ENCODE measurements around the gene UTS2.

UTS2 gene

DNA sequence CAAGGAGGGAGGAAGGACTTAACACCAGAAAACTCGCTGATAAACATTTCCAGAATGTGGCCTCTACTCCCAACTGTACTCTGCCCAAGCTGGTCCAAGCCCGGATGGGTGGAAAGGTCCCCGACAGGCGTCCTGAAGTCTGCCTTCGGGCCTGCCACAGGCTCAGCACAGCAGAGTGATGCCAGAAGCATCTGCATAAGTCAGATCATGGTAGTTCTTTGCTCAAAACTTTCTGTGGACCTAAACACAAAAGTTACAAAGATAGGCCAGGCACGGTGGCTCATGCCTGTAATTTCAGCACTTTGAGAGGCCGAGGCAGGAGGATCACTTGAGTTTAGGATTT is 790 bp upstream of the UTS2 start:
- H3K9ac ChIP-seq (ENCODE audit: low read length), result no peak overlapping the region
- no peak overlapping the region for H3K27ac ChIP-seq (ENCODE audit: low read depth, low read length)
- H3K18ac ChIP-seq (ENCODE audit: low read length), result peak overlapping the region; percentile 13
- H3K4ac ChIP-seq (ENCODE audit: low read depth, low read length), result no peak overlapping the region
- DNase-seq, result peak; percentile 11
- peak overlapping the region; percentile 57 for H3K56ac ChIP-seq (ENCODE audit: low read length)
- H3K23ac ChIP-seq (ENCODE audit: low read length), result no peak overlapping the region
- no peaks in the 10 kb centered on the region for H3K27me3 ChIP-seq (ENCODE audit: insufficient read depth, low read length, poor library complexity)
- no peak overlapping the region for H2AK5ac ChIP-seq (ENCODE audit: low read length)
- H3K4me2 ChIP-seq (ENCODE audit: low read length), result no peak overlapping the region
- no CpG with 5 or more reads among the region's 7 CpGs for WGBS (ENCODE audit: extremely low coverage, insufficient coverage, low lambda C conversion rate)
- H4K5ac ChIP-seq (ENCODE audit: low read length), result no peak overlapping the region
- no peak overlapping the region for H3K4me3 ChIP-seq (ENCODE audit: low read length)
- H3K36me3 ChIP-seq (ENCODE audit: control insufficient read depth, insufficient read depth, low read length), result no peaks in the 10 kb centered on the region
- no peak overlapping the region for H4K8ac ChIP-seq (ENCODE audit: low read depth, low read length)
- no peak overlapping the region for H2BK120ac ChIP-seq (ENCODE audit: low read depth, low read length)
- no peaks in the 10 kb centered on the region for H3K79me2 ChIP-seq (ENCODE audit: control insufficient read depth, insufficient read depth, low read length)
- H2BK15ac ChIP-seq (replicated peaks; ENCODE audit: low read depth), result no peak overlapping the region
- no peaks in the 10 kb centered on the region for H3K79me1 ChIP-seq (ENCODE audit: low read length)
- H3K4me1 ChIP-seq (ENCODE audit: control insufficient read depth, low read depth, low read length), result peaks cover 8% of the 10 kb centered on the region
- no peak overlapping the region for H2BK5ac ChIP-seq (ENCODE audit: low read length)

DNA sequence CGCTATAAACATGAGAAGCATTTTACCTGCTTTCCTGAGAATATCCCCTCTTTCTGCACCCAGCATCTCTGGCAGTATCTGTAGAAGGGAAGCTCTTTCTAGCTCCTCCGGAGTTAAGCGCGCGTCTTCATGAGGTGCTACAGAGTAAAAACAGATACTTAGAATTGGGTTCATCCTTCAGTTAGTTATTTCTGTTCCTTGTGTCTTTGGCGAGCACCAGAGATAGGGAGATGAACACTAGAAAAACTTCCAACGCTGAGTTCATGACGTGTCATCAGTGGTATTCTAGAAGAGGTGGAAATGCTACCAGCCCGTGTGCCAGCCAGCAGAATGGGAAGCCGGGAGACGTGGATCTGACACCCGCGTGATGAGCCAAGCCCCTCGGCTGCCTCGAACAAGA is 2.1 kb downstream of the UTS2 start:
- DNase-seq, result no peak
- H3K9ac ChIP-seq (ENCODE audit: low read length), result no peak overlapping the region

DNA sequence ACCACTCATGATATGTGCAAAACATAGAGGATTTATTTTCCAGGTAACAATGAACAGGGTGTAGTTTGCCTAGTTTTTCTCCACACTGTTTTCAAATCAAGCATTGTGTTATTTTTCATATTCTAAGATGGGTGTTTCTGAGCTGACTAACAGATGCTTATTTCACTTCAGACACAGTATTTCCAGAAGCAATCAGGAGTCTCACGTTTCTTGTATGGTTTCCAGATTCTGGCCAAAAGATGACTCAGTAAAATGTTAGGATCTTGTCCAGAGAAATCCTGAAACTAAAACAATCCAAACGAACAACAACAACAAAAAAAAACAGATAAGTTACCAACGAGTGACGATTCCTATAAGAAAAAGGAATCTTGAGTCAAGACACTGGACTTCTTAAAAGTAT is 5.3 kb downstream of the UTS2 start:
- H3K23ac ChIP-seq (ENCODE audit: low read length), result no peak overlapping the region
- no peak overlapping the region for H3K56ac ChIP-seq (ENCODE audit: low read length)
- H2BK5ac ChIP-seq (ENCODE audit: low read length), result no peak overlapping the region
- no peak overlapping the region for H2BK15ac ChIP-seq (replicated peaks; ENCODE audit: low read depth)
- no peaks in the 10 kb centered on the region for H3K79me2 ChIP-seq (ENCODE audit: control insufficient read depth, insufficient read depth, low read length)
- H3K4ac ChIP-seq (ENCODE audit: low read depth, low read length), result no peak overlapping the region
- no peak overlapping the region for H4K5ac ChIP-seq (ENCODE audit: low read length)
- H2AK5ac ChIP-seq (ENCODE audit: low read length), result no peak overlapping the region
- H3K79me1 ChIP-seq (ENCODE audit: low read length), result no peaks in the 10 kb centered on the region
- H3K4me2 ChIP-seq (ENCODE audit: low read length), result no peak overlapping the region
- no CpG with 5 or more reads among the region's 4 CpGs for WGBS (ENCODE audit: extremely low coverage, insufficient coverage, low lambda C conversion rate)
- no peak overlapping the region for H4K8ac ChIP-seq (ENCODE audit: low read depth, low read length)
- DNase-seq, result no peak
- no peaks in the 10 kb centered on the region for H3K27me3 ChIP-seq (ENCODE audit: insufficient read depth, low read length, poor library complexity)
- no peaks in the 10 kb centered on the region for H3K36me3 ChIP-seq (ENCODE audit: control insufficient read depth, insufficient read depth, low read length)
- H3K9ac ChIP-seq (ENCODE audit: low read length), result no peak overlapping the region
- H3K4me1 ChIP-seq (ENCODE audit: control insufficient read depth, low read depth, low read length), result peaks cover 2% of the 10 kb centered on the region
- no peak overlapping the region for H3K4me3 ChIP-seq (ENCODE audit: low read length)
- H2BK120ac ChIP-seq (ENCODE audit: low read depth, low read length), result no peak overlapping the region
- no peak overlapping the region for H3K27ac ChIP-seq (ENCODE audit: low read depth, low read length)
- no peak overlapping the region for H3K18ac ChIP-seq (ENCODE audit: low read length)

More for the DNA sequence above, 2.1 kb downstream of the UTS2 start:
- peaks cover 8% of the 10 kb centered on the region for H3K4me1 ChIP-seq (ENCODE audit: control insufficient read depth, low read depth, low read length)
- WGBS (ENCODE audit: extremely low coverage, insufficient coverage, low lambda C conversion rate), result no CpG with 5 or more reads among the region's 15 CpGs
- no peaks in the 10 kb centered on the region for H3K79me1 ChIP-seq (ENCODE audit: low read length)
- no peak overlapping the region for H3K27ac ChIP-seq (ENCODE audit: low read depth, low read length)
- H2BK5ac ChIP-seq (ENCODE audit: low read length), result no peak overlapping the region
- no peak overlapping the region for H3K4ac ChIP-seq (ENCODE audit: low read depth, low read length)
- H2BK15ac ChIP-seq (replicated peaks; ENCODE audit: low read depth), result no peak overlapping the region
- H3K23ac ChIP-seq (ENCODE audit: low read length), result no peak overlapping the region
- no peak overlapping the region for H2AK5ac ChIP-seq (ENCODE audit: low read length)
- no peaks in the 10 kb centered on the region for H3K36me3 ChIP-seq (ENCODE audit: control insufficient read depth, insufficient read depth, low read length)
- H3K56ac ChIP-seq (ENCODE audit: low read length), result peak overlapping the region; percentile 6
- no peak overlapping the region for H4K5ac ChIP-seq (ENCODE audit: low read length)
- no peak overlapping the region for H2BK120ac ChIP-seq (ENCODE audit: low read depth, low read length)
- H3K18ac ChIP-seq (ENCODE audit: low read length), result no peak overlapping the region
- H3K4me2 ChIP-seq (ENCODE audit: low read length), result no peak overlapping the region
- no peaks in the 10 kb centered on the region for H3K27me3 ChIP-seq (ENCODE audit: insufficient read depth, low read length, poor library complexity)
- H3K4me3 ChIP-seq (ENCODE audit: low read length), result no peak overlapping the region
- H3K79me2 ChIP-seq (ENCODE audit: control insufficient read depth, insufficient read depth, low read length), result no peaks in the 10 kb centered on the region
- no peak overlapping the region for H4K8ac ChIP-seq (ENCODE audit: low read depth, low read length)

DNA sequence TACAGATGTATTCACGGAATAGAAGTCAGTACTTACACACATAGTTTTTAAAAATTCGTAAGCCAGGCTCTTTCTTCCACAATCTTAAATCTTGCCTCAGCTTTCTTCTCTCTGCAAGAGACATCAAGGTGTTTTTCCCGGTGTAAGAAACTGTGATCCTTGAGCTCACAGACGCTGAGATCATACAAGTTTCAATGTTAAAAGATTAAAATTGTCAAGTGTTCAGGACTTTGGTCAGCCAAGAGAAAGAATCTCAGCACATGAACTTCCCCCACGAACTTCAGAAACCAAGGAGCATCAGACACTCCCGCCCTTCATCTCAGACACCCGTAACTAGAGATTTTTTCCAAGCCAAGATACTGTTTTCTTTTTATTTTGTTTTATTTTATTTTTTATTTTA is 6.2 kb downstream of the UTS2 start:
- Histone ChIP-seq H3K79me1 (ENCODE audit: low read length) (no peaks in the 10 kb centered on the region), H3K9ac (ENCODE audit: low read length) (no peak overlapping the region), H3K56ac (ENCODE audit: low read length) (no peak overlapping the region), H3K79me2 (ENCODE audit: control insufficient read depth, insufficient read depth, low read length) (no peaks in the 10 kb centered on the region), H3K36me3 (ENCODE audit: control insufficient read depth, insufficient read depth, low read length) (no peaks in the 10 kb centered on the region), H4K5ac (ENCODE audit: low read length) (no peak overlapping the region), H3K27ac (ENCODE audit: low read depth, low read length) (no peak overlapping the region), H3K4me2 (ENCODE audit: low read length) (no peak overlapping the region), H2BK120ac (ENCODE audit: low read depth, low read length) (no peak overlapping the region), H3K27me3 (ENCODE audit: insufficient read depth, low read length, poor library complexity) (no peaks in the 10 kb centered on the region), H4K8ac (ENCODE audit: low read depth, low read length) (no peak overlapping the region), H3K4me3 (ENCODE audit: low read length) (no peak overlapping the region), H3K23ac (ENCODE audit: low read length) (no peak overlapping the region), H3K4ac (ENCODE audit: low read depth, low read length) (no peak overlapping the region), H2BK5ac (ENCODE audit: low read length) (no peak overlapping the region), H2BK15ac (replicated peaks; ENCODE audit: low read depth) (no peak overlapping the region), H2AK5ac (ENCODE audit: low read length) (no peak overlapping the region), H3K4me1 (ENCODE audit: control insufficient read depth, low read depth, low read length) (peaks cover 2% of the 10 kb centered on the region), H3K18ac (ENCODE audit: low read length) (no peak overlapping the region)
- no peak for DNase-seq
- no CpG with 5 or more reads among the region's 7 CpGs for WGBS (ENCODE audit: extremely low coverage, insufficient coverage, low lambda C conversion rate)

DNA sequence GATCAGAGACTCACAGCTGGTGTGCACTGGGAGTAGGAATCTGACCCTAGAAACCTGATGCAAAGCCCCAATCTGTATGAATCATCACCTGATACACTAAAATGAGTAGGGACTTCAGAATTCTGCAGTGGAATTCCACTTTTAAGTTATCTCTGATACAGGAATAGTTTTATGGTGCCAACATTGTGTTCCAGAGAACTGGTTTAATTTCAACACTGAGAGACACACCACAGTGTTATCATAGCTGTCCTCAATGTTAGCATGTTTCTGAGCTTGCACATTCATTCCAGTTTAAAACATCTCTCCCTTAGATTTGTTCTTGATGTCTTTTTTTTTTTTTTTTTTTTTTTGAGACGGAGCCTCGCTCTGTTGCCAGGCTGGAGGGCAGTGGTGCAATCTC is 7.1 kb downstream of the UTS2 start:
- no peak overlapping the region for H3K56ac ChIP-seq (ENCODE audit: low read length)
- no peak overlapping the region for H2AK5ac ChIP-seq (ENCODE audit: low read length)
- no peak overlapping the region for H3K18ac ChIP-seq (ENCODE audit: low read length)
- no peaks in the 10 kb centered on the region for H3K79me2 ChIP-seq (ENCODE audit: control insufficient read depth, insufficient read depth, low read length)
- no peaks in the 10 kb centered on the region for H3K4me1 ChIP-seq (ENCODE audit: control insufficient read depth, low read depth, low read length)
- no peak overlapping the region for H3K9ac ChIP-seq (ENCODE audit: low read length)
- no peak overlapping the region for H2BK5ac ChIP-seq (ENCODE audit: low read length)
- H3K79me1 ChIP-seq (ENCODE audit: low read length), result no peaks in the 10 kb centered on the region
- no peak overlapping the region for H3K23ac ChIP-seq (ENCODE audit: low read length)
- no peaks in the 10 kb centered on the region for H3K36me3 ChIP-seq (ENCODE audit: control insufficient read depth, insufficient read depth, low read length)
- no peak for DNase-seq
- H4K5ac ChIP-seq (ENCODE audit: low read length), result no peak overlapping the region
- H2BK15ac ChIP-seq (replicated peaks; ENCODE audit: low read depth), result no peak overlapping the region
- no CpG with 5 or more reads among the region's 2 CpGs for WGBS (ENCODE audit: extremely low coverage, insufficient coverage, low lambda C conversion rate)
- H3K27ac ChIP-seq (ENCODE audit: low read depth, low read length), result no peak overlapping the region
- H3K27me3 ChIP-seq (ENCODE audit: insufficient read depth, low read length, poor library complexity), result no peaks in the 10 kb centered on the region
- no peak overlapping the region for H4K8ac ChIP-seq (ENCODE audit: low read depth, low read length)
- H3K4me3 ChIP-seq (ENCODE audit: low read length), result no peak overlapping the region
- H3K4ac ChIP-seq (ENCODE audit: low read depth, low read length), result no peak overlapping the region
- no peak overlapping the region for H3K4me2 ChIP-seq (ENCODE audit: low read length)
- H2BK120ac ChIP-seq (ENCODE audit: low read depth, low read length), result no peak overlapping the region

DNA sequence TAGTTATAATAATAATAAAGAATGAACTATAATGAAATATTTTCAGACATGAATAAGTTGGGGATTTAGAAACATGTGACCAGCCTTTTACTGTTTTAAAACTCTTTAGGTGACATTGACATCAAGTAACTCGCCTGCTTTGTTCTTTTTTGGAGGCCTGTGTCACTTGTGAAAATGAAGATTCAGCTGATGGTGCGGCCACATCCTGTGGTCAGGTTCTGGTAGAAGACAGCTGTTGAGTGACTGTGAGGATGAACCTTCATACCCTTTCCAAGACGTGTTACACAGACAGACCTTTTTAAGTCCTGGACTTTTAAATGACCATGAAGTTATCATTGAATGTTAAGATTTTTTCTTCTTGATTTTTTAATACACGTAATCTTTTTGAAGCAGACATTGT is 10.3 kb downstream of the UTS2 start:
- no peak for DNase-seq

More for the DNA sequence above, 10.3 kb downstream of the UTS2 start:
- H2BK5ac ChIP-seq (ENCODE audit: low read length), result no peak overlapping the region
- no peaks in the 10 kb centered on the region for H3K4me1 ChIP-seq (ENCODE audit: control insufficient read depth, low read depth, low read length)
- no peak overlapping the region for H3K4me3 ChIP-seq (ENCODE audit: low read length)
- H3K79me2 ChIP-seq (ENCODE audit: control insufficient read depth, insufficient read depth, low read length), result no peaks in the 10 kb centered on the region
- H2BK120ac ChIP-seq (ENCODE audit: low read depth, low read length), result no peak overlapping the region
- no CpG with 5 or more reads among the region's 4 CpGs for WGBS (ENCODE audit: extremely low coverage, insufficient coverage, low lambda C conversion rate)
- H3K56ac ChIP-seq (ENCODE audit: low read length), result no peak overlapping the region
- no peak overlapping the region for H2BK15ac ChIP-seq (replicated peaks; ENCODE audit: low read depth)
- H3K27me3 ChIP-seq (ENCODE audit: insufficient read depth, low read length, poor library complexity), result no peaks in the 10 kb centered on the region
- no peak overlapping the region for H3K4me2 ChIP-seq (ENCODE audit: low read length)
- H3K9ac ChIP-seq (ENCODE audit: low read length), result no peak overlapping the region
- no peak overlapping the region for H4K5ac ChIP-seq (ENCODE audit: low read length)
- no peak overlapping the region for H2AK5ac ChIP-seq (ENCODE audit: low read length)
- no peaks in the 10 kb centered on the region for H3K36me3 ChIP-seq (ENCODE audit: control insufficient read depth, insufficient read depth, low read length)
- H3K27ac ChIP-seq (ENCODE audit: low read depth, low read length), result no peak overlapping the region
- no peak overlapping the region for H4K8ac ChIP-seq (ENCODE audit: low read depth, low read length)
- no peaks in the 10 kb centered on the region for H3K79me1 ChIP-seq (ENCODE audit: low read length)
- no peak overlapping the region for H3K4ac ChIP-seq (ENCODE audit: low read depth, low read length)
- no peak overlapping the region for H3K23ac ChIP-seq (ENCODE audit: low read length)
- no peak overlapping the region for H3K18ac ChIP-seq (ENCODE audit: low read length)
